COR-L47 (cell line): ENCODE measurements around the gene MAN2A2.

ENCODE experiments used
- DNase-seq: peaks from one replicate; lab custom pipeline; 2025; lab: John Stamatoyannopoulos, UW

The MAN2A2 gene

DNA sequence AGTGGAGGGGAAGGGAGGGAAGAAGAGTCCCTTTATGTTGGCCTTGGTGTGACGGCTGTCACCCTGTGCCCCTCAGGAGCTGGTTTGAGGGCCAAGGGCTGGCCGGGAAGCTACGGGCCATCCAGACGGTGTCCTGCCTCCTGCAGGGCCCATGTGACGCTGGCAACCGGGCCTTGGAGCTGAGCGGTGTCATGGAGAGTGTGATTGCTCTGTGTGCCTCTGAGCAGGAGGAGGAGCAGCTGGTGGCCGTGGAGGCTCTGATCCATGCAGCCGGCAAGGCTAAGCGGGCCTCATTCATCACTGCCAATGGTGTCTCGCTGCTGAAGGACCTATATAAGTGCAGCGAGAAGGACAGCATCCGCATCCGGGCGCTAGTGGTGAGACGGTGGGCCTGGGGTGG lies 43.4 kb downstream of the MAN2A2 start:
- no peak for DNase-seq

GRCh38 chr15:90946941-90947576 lies 44.0 kb downstream of the MAN2A2 start:
- no peak for DNase-seq

- DNase-seq, result no peak
These were observed 44.7 kb downstream of the MAN2A2 start for GRCh38 chr15:90947577-90948357.

DNA sequence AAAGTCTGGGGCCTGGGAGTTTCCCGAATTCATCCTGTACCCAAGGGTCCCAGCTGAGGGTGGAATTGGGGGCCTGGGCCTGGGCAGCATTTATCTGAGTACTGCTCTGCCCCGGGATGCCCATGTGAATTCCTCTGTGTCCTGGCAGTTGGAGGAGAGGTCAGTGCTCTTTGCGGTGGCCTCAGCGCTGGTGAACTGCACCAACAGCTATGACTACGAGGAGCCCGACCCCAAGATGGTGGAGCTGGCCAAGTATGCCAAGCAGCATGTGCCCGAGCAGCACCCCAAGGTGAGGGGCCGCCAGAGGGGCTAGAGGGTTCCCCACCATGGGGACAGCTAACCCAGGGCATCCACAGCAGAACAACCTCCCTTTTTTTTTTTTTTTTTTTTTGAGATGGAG lies 45.4 kb downstream of the MAN2A2 start:
- no peak for DNase-seq

GRCh38 chr15:90949979-90950675 lies 47.0 kb downstream of the MAN2A2 start:
- DNase-seq, result no peak

DNA sequence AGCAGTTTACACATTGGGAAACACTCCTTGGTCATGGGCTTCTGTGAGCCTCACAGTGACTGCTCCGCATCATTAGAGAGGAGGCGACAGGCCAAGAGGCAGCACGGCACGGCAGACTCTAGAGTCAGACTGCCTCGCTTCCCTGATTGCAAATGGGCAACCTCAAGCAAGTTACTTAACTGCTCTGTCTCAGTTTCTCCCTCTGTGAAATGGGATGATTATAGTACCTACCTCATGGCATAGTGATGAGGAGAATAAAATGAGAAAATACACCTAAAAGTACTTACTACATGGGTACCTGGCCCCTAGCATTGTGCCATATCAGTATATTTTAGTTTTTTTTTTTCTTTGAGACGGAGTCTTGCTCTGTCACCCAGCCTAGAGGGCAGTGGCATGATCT lies 47.6 kb downstream of the MAN2A2 start:
- DNase-seq, result no peak

DNA sequence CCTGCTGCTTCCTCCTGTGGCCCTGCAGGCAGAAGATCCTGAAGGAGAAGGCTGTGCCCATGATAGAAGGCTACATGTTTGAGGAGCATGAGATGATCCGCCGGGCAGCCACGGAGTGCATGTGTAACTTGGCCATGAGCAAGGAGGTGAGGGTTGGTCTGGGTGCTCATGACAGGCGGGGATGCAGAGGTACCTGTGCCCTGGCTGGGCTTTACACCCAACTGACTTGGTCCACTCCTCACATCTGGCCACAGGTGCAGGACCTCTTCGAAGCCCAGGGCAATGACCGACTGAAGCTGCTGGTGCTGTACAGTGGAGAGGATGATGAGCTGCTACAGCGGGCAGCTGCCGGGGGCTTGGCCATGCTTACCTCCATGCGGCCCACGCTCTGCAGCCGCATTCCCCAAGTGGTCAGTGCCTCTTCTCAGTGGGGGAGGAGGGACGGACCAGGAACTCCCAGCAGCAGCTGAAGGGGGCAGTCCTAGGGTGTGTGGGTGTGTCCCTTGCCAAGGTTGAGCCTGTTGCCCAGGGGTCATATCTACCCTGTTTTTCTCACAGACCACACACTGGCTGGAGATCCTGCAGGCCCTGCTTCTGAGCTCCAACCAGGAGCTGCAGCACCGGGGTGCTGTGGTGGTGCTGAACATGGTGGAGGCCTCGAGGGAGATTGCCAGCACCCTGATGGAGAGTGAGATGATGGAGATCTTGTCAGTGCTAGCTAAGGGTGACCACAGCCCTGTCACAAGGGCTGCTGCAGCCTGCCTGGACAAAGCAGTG lies 50.0 kb downstream of the MAN2A2 start:
- no peak for DNase-seq

DNA sequence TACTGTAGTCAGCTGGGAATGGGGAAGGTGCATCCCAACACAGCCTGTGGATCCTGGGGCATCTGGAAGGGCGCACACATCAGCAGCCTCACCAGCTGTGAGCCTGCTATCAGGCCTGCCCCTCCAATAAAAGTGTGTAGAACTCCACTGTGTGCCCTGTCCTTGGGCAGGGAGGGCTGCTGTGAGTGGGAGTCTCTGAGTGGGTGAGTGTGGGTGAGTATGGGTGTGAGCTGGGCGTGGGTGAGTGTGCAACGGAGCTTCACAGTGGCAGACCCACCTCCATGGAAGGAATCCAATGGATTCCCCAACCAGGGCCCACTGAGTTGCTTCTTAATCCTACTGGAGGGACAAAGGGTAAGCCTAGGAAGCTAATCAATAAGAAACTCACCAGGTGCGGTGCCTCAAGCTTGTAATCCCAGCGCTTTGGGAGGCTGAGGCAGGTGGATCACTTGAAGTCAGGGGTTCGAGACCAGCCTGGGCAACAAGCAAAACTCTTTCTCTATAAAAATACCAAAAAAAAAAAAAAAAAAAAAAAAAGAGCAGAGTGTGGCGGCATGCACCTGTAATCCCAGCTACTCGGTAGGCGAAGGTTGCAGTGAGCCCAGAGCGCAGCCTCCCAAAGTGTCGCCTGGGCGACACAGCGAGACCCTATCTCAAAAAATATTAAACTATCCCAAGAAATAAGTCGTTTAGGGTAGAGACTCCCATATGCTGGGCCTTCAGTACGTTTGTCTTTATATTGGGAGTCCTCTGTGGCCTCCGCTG lies 51.0 kb downstream of the MAN2A2 start:
- DNase-seq, result no peak

GRCh38 chr15:90954712-90955623 lies 51.9 kb downstream of the MAN2A2 start, which contains the start of gene RCCD1:
RCCD1 (plus strand) TSS chr15:90954884; CDS start chr15:90956735, 1,851 bp downstream.
- peak; percentile 93 for DNase-seq

- DNase-seq, result peak; percentile 87
These were observed 52.6 kb downstream of the MAN2A2 start for GRCh38 chr15:90955624-90956273.

DNA sequence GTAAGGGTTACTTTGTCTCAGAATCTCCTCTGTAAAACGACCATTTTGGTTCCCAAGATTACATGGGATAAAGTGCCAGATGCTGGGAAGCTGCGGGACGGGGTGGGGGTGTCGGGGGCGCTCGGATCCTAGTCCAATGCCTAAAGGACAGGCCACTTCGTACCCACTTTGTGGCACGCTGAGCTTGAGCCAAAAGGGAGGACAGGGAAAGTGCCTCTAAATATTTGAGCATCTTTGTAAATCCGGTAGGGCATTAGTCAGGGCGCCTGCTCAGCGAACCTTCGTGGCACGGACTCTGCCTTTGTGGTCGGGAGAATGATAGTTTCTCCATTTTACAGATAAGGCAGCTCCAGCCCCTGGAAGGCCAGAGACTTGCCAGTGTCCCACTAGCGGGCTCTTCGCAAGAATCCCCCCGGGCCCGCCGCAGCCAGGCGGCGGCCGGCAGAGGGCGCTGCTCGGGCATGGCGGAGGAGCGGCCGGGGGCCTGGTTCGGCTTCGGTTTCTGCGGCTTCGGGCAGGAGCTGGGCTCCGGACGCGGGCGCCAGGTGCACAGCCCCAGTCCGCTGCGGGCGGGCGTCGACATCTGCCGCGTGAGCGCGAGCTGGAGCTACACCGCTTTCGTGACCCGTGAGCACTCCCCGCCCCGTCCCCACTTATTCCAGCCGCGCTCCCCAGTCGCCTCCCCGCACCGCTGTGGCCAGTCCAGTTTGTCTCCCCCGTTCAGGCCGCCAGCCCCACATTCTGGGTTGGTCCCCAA lies 53.4 kb downstream of the MAN2A2 start:
- DNase-seq, result peak; percentile 85

DNA sequence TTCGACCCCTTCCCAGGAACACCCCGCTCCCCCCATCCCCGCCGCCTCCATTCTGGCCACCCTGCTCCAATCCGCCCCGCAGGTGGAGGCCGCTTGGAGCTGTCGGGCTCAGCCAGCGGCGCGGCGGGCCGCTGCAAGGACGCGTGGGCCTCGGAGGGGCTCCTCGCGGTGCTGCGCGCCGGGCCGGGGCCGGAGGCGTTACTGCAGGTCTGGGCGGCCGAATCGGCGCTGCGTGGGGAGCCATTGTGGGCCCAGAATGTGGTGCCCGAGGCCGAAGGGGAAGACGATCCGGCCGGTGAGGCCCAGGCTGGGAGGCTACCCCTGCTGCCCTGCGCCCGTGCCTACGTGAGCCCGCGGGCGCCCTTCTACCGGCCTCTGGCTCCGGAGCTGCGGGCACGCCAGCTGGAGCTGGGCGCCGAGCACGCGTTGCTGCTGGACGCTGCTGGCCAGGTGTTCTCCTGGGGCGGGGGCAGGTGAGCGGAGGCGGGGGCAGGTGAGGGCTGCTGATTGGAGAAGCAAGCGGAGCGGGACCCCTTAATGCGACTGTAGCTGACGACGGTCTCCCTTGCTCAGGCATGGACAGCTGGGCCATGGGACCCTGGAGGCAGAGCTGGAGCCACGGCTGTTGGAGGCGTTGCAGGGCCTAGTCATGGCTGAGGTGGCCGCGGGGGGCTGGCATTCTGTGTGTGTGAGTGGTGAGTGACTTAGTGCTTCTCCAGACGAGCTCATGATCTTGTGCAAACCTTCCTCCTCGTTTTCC lies 54.1 kb downstream of the MAN2A2 start:
- DNase-seq, result no peak

- DNase-seq, result no peak
These were observed 54.7 kb downstream of the MAN2A2 start for GRCh38 chr15:90957791-90958190.

DNA sequence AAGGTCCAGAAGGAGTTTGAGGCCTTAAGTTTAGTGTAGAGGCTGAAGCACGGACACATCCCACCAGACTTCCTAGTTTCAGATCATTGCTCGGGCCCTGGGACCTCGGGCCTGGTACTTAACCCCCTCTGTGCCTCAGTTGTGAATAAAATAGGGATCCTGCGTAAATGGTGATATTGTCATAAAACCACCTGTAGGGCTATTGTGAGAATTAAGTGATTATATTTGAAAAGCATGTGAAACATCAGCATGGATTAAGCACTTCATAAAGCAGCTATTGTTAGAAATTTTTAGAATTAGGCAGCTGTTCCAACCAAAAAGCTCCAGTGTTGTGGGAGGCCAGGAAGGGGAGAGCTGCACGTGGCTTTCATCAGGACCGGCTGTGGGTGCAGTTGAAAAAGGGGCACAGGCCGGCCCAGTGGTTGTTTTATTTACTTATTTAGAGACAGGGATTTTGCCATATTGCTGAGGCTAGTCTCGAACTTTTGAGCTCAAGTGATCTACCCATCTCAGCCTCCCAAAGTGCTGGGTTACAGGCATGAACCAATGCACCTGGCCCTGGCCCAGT lies 56.0 kb downstream of the MAN2A2 start:
- DNase-seq, result no peak

- DNase-seq, result no peak
These were observed 56.8 kb downstream of the MAN2A2 start for GRCh38 chr15:90959894-90960293.

GRCh38 chr15:90960298-90961091 lies 57.4 kb downstream of the MAN2A2 start:
- no peak for DNase-seq

GRCh38 chr15:90962021-90962420 lies 58.9 kb downstream of the MAN2A2 start:
- DNase-seq, result no peak
